OCI-LY7 (cell line): ENCODE results near the gene C1orf105. TPM values are rescaled to one million over a fixed set of nuclear protein-coding genes. Genes with fewer than 3 reads are reported as not detected.

ENCODE experiments used
- BruUV-seq: library from RNA; stranded (reverse); fragments of 400-500 nt; replicated peaks from 2 replicates; lab custom pipeline; 2021; lab: Mats Ljungman, UMichigan
- CTCF ChIA-PET: fragments of 300-600 bp; sonication (Branson Sonifier 250); formaldehyde crosslinking; loops from one replicate; lab custom pipeline; 2022; ENCODE audit warnings: antibody characterized with exemption; ENCODE audit not compliant: unreplicated experiment; lab: Charles Lee
- POLR2A ChIA-PET: fragments of 300-600 bp; sonication (Branson Sonifier 250); formaldehyde crosslinking; loops from one replicate; lab custom pipeline; 2022; ENCODE audit warnings: antibody characterized with exemption; lab: Charles Lee
- DNase-seq: peaks from one replicate; pipeline ENCODE4 v3.0.0-alpha.2; 2015; ENCODE audit warnings: low spot score
- H2AFZ ChIP-seq: fragments of 200-600 bp; sonication (generic), shearing (Covaris generic); 2 replicates; pipeline ENCODE4 v1.6.1; 2014; ENCODE audit warnings: mild to moderate bottlenecking, antibody characterized with exemption, low read length, moderate library complexity
- H3K27ac ChIP-seq: fragments of 200-600 bp; sonication (generic); 2 replicates; pipeline ENCODE4 v1.5.1; 2014; ENCODE audit warnings: mixed run types, low read depth, mild to moderate bottlenecking, moderate library complexity, low read length, inconsistent platforms; ENCODE audit not compliant: poor library complexity, severe bottlenecking
- H3K36me3 ChIP-seq: fragments of 200-600 bp; sonication (generic); 2 replicates; pipeline ENCODE4 v1.6.1; 2014; ENCODE audit warnings: mild to moderate bottlenecking, antibody characterized with exemption, low read length, moderate library complexity, mixed read lengths; ENCODE audit not compliant: insufficient read depth
- H3K4me1 ChIP-seq: fragments of 200-600 bp; sonication (generic); 2 replicates; pipeline ENCODE4 v1.5.1; 2014; ENCODE audit warnings: mild to moderate bottlenecking, low read length; ENCODE audit not compliant: insufficient read depth, poor library complexity, severe bottlenecking
- H3K4me2 ChIP-seq: fragments of 200-600 bp; sonication (generic); 2 replicates; pipeline ENCODE4 v1.6.1; 2014; ENCODE audit warnings: mild to moderate bottlenecking, low read length
- H3K4me3 ChIP-seq: fragments of 200-600 bp; sonication (generic); 2 replicates; pipeline ENCODE4 v1.5.1; 2014; ENCODE audit warnings: mild to moderate bottlenecking, low read depth, low read length; ENCODE audit not compliant: poor library complexity, severe bottlenecking
- H3K79me2 ChIP-seq: fragments of 200-600 bp; sonication (generic); 2 replicates; pipeline ENCODE4 v1.6.1; 2016; ENCODE audit warnings: low read depth, mild to moderate bottlenecking, low read length, moderate library complexity, mixed read lengths; ENCODE audit not compliant: insufficient read depth
- H3K9me2 ChIP-seq: fragments of 200-600 bp; sonication (generic); 2 replicates; pipeline ENCODE4 v1.6.1; 2016; ENCODE audit warnings: mild to moderate bottlenecking, low read length, mixed read lengths; ENCODE audit not compliant: insufficient read depth
- H3K9me3 ChIP-seq: fragments of 200-600 bp; sonication (generic); 2 replicates; pipeline ENCODE4 v1.6.1; 2014; ENCODE audit warnings: mild to moderate bottlenecking, mixed run types, low read length, mixed read lengths
- H4K20me1 ChIP-seq: fragments of 200-600 bp; sonication (generic); 2 replicates; pipeline ENCODE4 v1.6.1; 2014; ENCODE audit warnings: mild to moderate bottlenecking, antibody characterized with exemption, low read length, moderate library complexity, mixed read lengths; ENCODE audit not compliant: insufficient read depth
- EZH2phosphoT487 ChIP-seq: fragments of 200-600 bp; sonication (generic); IDR thresholded peaks from 2 replicates; pipeline ENCODE4 v1.6.1; 2018; ENCODE audit warnings: low read depth, borderline replicate concordance, mild to moderate bottlenecking, mixed run types, antibody characterized with exemption, low read length, moderate library complexity, mixed read lengths
- intact Hi-C: fragments of 100-400 bp; cut with micrococcal nuclease; formaldehyde crosslinking; loops from one replicate; pipeline ENCODE4 v1.10.0; 2022; ENCODE audit not compliant: unreplicated experiment
- total RNA-seq, 2 experiments: library from RNA; depleted of rRNA in 1 of 2; stranded (reverse); fragments of >200 nt in 1 of 2; shearing (Covaris generic) in 1 of 2; gene quantifications; 2 replicates each; pipeline ENCODE4 v1.2.3, GENCODE V29; 2014 to 2022
- TF ChIP-seq, protein P1 (sequence below): fragments of 200-600 bp; sonication (generic); conservative IDR thresholded peaks from 2 replicates; pipeline ENCODE4 v1.5.1; 2014; ENCODE audit warnings: mild to moderate bottlenecking, antibody characterized with exemption, low read length, moderate library complexity, mixed read lengths

C1orf105 gene
- total RNA-seq, 2 experiments from 2014 or later = not detected

DNA sequence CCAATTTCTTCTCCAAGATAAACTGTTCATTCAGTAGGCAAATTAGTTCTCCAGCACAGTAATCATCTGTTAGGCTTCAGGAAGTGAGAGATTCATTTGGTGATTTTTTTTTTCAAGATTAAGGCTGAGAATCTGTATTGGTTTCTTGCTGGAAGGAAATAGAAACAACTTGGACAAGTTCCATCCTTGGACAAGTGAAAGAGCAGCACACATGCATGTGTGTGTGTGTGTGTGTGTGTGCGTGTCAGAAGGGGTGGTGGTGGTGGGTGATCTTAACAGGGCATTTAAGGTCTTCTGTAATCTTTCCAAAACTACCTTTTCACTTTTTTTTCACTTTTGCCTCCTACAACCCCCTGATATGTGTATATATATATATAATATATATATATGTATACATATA lies 96.6 kb downstream of the C1orf105 start:
- DNase-seq = no peak
- Histone ChIP-seq H3K4me3 (no peak overlapping the region), H3K9me3 (no peaks in the 10 kb centered on the region), H3K36me3 (no peaks in the 10 kb centered on the region), H4K20me1 (no peaks in the 10 kb centered on the region), H3K9me2 (no peaks in the 10 kb centered on the region), H3K4me2 (no peak overlapping the region), H3K79me2 (no peaks in the 10 kb centered on the region), H3K27ac (no peak overlapping the region), H3K4me1 (no peaks in the 10 kb centered on the region), H2AFZ (no peak overlapping the region)
- no TSS peak for BruUV-seq
- TF ChIP-seq, protein P1, sequence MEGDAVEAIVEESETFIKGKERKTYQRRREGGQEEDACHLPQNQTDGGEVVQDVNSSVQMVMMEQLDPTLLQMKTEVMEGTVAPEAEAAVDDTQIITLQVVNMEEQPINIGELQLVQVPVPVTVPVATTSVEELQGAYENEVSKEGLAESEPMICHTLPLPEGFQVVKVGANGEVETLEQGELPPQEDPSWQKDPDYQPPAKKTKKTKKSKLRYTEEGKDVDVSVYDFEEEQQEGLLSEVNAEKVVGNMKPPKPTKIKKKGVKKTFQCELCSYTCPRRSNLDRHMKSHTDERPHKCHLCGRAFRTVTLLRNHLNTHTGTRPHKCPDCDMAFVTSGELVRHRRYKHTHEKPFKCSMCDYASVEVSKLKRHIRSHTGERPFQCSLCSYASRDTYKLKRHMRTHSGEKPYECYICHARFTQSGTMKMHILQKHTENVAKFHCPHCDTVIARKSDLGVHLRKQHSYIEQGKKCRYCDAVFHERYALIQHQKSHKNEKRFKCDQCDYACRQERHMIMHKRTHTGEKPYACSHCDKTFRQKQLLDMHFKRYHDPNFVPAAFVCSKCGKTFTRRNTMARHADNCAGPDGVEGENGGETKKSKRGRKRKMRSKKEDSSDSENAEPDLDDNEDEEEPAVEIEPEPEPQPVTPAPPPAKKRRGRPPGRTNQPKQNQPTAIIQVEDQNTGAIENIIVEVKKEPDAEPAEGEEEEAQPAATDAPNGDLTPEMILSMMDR = no peak
- TF ChIP-seq EZH2phosphoT487 = no peak
- ChIA-PET CTCF (no interaction called here), POLR2A (no interaction called here)
- intact Hi-C loops = no loop called here

DNA sequence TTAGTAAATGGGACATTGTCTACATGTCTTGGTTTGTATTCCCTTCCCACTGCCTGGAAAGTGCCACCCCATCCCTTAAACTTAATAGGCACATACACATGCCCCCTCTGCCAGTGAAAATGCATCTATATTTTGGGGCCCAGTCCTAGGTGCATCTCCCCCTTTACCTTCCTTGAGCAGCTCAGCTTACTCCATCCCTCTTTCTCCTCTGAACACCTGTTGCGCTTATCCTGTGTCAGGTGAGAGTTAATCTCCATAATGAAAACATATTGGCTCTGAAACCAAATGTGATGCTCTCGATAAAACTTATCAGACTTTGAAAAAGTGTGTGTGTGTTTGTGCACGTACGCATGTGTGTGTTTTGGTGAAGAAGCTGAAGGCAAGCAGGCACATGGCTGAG lies 97.1 kb downstream of the C1orf105 start:
- DNase-seq = no peak
- Histone ChIP-seq H3K27ac (no peak overlapping the region), H3K4me1 (no peaks in the 10 kb centered on the region), H3K79me2 (no peaks in the 10 kb centered on the region), H2AFZ (no peak overlapping the region), H3K4me3 (no peak overlapping the region), H3K9me2 (no peaks in the 10 kb centered on the region), H4K20me1 (no peaks in the 10 kb centered on the region), H3K9me3 (no peaks in the 10 kb centered on the region), H3K4me2 (no peak overlapping the region), H3K36me3 (no peaks in the 10 kb centered on the region)
- ChIA-PET CTCF (no interaction called here), POLR2A (interaction anchor here (1.1 kb wide), 1 partner anchor 15 kb away, joined by 3 read pairs; the partner anchor contains the start of gene SUCO)
- BruUV-seq = no TSS peak
- intact Hi-C loops = no loop called here
- TF ChIP-seq, protein P1 = no peak
- TF ChIP-seq EZH2phosphoT487 = no peak

Other genes with a start within 250 kb of the C1orf105 start
- 14.7 and 15.4 TPM in 2 replicates for gene PIGC, start 23.4 kb downstream of the C1orf105 start, total RNA-seq (2014; rRNA removed; shearing (Covaris generic))
- 17.1 and 18.4 TPM in 2 replicates for gene PIGC, start 23.4 kb downstream of the C1orf105 start, total RNA-seq (2022)
- gene SUCO, start 112.5 kb downstream of the C1orf105 start, total RNA-seq (2014; rRNA removed; shearing (Covaris generic)) = 19.4 and 22.9 TPM in 2 replicates
- gene SUCO, start 112.5 kb downstream of the C1orf105 start, total RNA-seq (2022) = 42.3 and 45.0 TPM in 2 replicates
- gene FASLG, start 238.4 kb downstream of the C1orf105 start, total RNA-seq (2014; rRNA removed; shearing (Covaris generic)) = not detected in 2 replicates
- gene FASLG, start 238.4 kb downstream of the C1orf105 start, total RNA-seq (2022) = not detected in 2 replicates